KMS-11 (cell line): ENCODE results near the gene C16orf74.

Experiments
- H2AFZ ChIP-seq: fragments of 200-600 bp; sonication (generic); 2 replicates; pipeline ENCODE4 v1.6.1; 2016; ENCODE audit warnings: antibody characterized with exemption, mixed run types, low read depth
- H3K27ac ChIP-seq: fragments of 200-600 bp; sonication (generic); 2 replicates; pipeline ENCODE4 v1.6.1; 2016; ENCODE audit warnings: mild to moderate bottlenecking, mixed run types
- H3K27me3 ChIP-seq: fragments of 200-600 bp; sonication (generic); 2 replicates; pipeline ENCODE4 v1.6.1; 2017; ENCODE audit warnings: mild to moderate bottlenecking, low read depth, mixed run types, moderate library complexity; ENCODE audit not compliant: insufficient read depth
- H3K36me3 ChIP-seq: fragments of 200-600 bp; sonication (generic); 2 replicates; pipeline ENCODE4 v1.6.1; 2017; ENCODE audit warnings: mild to moderate bottlenecking, mixed run types; ENCODE audit not compliant: insufficient read depth
- H3K4me1 ChIP-seq: fragments of 200-600 bp; sonication (generic); 2 replicates; pipeline ENCODE4 v1.6.1; 2016; ENCODE audit warnings: mild to moderate bottlenecking, low read depth, mixed run types; ENCODE audit not compliant: poor library complexity, severe bottlenecking
- H3K4me2 ChIP-seq: fragments of 200-600 bp; sonication (generic); 2 replicates; pipeline ENCODE4 v1.7.0; 2016; ENCODE audit warnings: mild to moderate bottlenecking, mixed run types
- H3K4me3 ChIP-seq: fragments of 200-600 bp; sonication (generic); IDR thresholded peaks from 2 replicates; pipeline ENCODE4 v1.6.1; 2017; ENCODE audit warnings: low read depth, low read length, mixed read lengths; ENCODE audit not compliant: insufficient read depth
- H3K79me2 ChIP-seq: fragments of 200-600 bp; sonication (generic); 2 replicates; pipeline ENCODE4 v1.6.1; 2016; ENCODE audit warnings: low read depth, mixed run types; ENCODE audit not compliant: insufficient read depth
- H3K9ac ChIP-seq: fragments of 200-600 bp; sonication (generic); 2 replicates; pipeline ENCODE4 v1.6.1; 2016; ENCODE audit warnings: mild to moderate bottlenecking, mixed run types
- H4K20me1 ChIP-seq: fragments of 200-600 bp; sonication (generic); 2 replicates; pipeline ENCODE4 v1.6.1; 2016; ENCODE audit warnings: mild to moderate bottlenecking, mixed run types; ENCODE audit not compliant: insufficient read depth
- TF ChIP-seq, protein P1 (sequence below): fragments of 200-600 bp; sonication (generic); conservative IDR thresholded peaks from 2 replicates; pipeline ENCODE4 v1.6.1; 2017; ENCODE audit warnings: low read depth, mild to moderate bottlenecking, antibody characterized with exemption, low read length, moderate library complexity, mixed read lengths

C16orf74 gene

DNA sequence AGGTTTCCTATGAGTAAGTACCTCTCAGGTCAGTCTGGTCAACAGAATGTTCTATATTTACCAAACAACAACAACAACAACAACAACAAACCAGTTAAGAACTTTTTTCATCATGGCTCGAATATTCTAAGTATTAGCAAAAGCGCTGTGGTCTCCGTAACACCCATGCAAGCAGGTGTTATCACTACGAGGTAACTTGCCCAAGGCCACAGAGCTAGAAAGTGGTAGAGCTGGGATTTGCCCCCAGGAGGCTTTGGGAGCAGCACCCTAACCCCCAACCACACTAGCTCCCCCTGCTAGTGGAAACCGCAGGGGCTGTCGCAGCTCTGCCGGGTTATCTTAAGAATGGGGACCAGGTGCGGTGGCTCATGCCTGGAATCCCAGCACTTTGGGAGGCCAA lies 23.9 kb upstream of the C16orf74 start:
- Histone ChIP-seq H4K20me1 (no peaks in the 10 kb centered on the region), H2AFZ (no peak overlapping the region), H3K27ac (no peak overlapping the region), H3K27me3 (no peaks in the 10 kb centered on the region), H3K4me3 (no peak overlapping the region), H3K4me1 (no peaks in the 10 kb centered on the region), H3K36me3 (no peaks in the 10 kb centered on the region), H3K9ac (no peak overlapping the region), H3K4me2 (no peak overlapping the region), H3K79me2 (no peaks in the 10 kb centered on the region)
- TF ChIP-seq, protein P1, sequence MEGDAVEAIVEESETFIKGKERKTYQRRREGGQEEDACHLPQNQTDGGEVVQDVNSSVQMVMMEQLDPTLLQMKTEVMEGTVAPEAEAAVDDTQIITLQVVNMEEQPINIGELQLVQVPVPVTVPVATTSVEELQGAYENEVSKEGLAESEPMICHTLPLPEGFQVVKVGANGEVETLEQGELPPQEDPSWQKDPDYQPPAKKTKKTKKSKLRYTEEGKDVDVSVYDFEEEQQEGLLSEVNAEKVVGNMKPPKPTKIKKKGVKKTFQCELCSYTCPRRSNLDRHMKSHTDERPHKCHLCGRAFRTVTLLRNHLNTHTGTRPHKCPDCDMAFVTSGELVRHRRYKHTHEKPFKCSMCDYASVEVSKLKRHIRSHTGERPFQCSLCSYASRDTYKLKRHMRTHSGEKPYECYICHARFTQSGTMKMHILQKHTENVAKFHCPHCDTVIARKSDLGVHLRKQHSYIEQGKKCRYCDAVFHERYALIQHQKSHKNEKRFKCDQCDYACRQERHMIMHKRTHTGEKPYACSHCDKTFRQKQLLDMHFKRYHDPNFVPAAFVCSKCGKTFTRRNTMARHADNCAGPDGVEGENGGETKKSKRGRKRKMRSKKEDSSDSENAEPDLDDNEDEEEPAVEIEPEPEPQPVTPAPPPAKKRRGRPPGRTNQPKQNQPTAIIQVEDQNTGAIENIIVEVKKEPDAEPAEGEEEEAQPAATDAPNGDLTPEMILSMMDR = no peak

DNA sequence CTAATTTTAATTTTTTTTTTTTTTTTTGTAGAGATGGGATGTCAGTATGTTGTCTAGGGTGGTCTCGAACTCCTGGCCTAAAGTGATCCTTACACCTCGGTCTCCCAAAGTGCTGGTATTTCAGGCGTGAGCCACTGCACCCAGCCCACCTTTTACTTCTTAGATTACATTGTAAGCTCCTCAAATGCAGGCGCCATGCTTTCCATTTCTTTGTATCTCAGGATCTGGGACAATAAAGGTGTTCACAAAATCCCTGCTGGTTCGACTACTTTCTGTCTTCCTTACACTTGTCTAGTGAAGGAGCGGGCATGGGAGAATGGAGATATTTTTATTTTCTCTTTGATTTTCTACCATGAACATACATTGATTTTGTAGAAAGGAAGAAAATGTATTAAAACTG lies 23.2 kb upstream of the C16orf74 start:
- H3K4me3 ChIP-seq = no peak overlapping the region
- no peaks in the 10 kb centered on the region for H3K27me3 ChIP-seq
- H4K20me1 ChIP-seq = no peaks in the 10 kb centered on the region
- no peaks in the 10 kb centered on the region for H3K79me2 ChIP-seq
- no peak overlapping the region for H3K9ac ChIP-seq
- H3K4me2 ChIP-seq = no peak overlapping the region
- no peak overlapping the region for H3K27ac ChIP-seq
- H2AFZ ChIP-seq = no peak overlapping the region
- TF ChIP-seq, protein P1 = no peak
- no peaks in the 10 kb centered on the region for H3K4me1 ChIP-seq
- H3K36me3 ChIP-seq = no peaks in the 10 kb centered on the region

DNA sequence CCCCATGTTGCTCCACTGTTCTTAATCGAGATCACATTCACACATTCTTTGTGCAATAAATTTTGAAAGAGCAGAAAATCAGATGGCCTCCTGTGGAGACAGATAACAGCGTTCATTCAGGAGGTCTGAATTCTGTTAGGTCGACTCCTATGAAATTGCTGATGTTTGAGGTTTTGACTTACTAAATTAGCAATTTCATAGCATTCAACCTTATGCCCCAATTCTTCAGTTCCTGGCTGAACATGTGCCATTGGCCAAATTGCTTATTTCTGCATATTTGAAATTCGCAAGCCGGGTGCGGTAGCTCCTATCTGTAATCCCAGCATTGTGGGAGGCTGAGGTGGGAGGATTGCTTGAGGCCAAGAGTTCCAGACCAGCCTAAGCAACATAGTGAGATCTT lies 22.1 kb upstream of the C16orf74 start:
- H3K4me2 ChIP-seq = no peak overlapping the region
- no peaks in the 10 kb centered on the region for H3K79me2 ChIP-seq
- H3K27me3 ChIP-seq = no peaks in the 10 kb centered on the region
- H4K20me1 ChIP-seq = no peaks in the 10 kb centered on the region
- H3K36me3 ChIP-seq = no peaks in the 10 kb centered on the region
- H3K4me1 ChIP-seq = no peaks in the 10 kb centered on the region
- no peak overlapping the region for H3K9ac ChIP-seq
- H3K27ac ChIP-seq = no peak overlapping the region
- TF ChIP-seq, protein P1 = no peak
- no peak overlapping the region for H2AFZ ChIP-seq
- H3K4me3 ChIP-seq = no peak overlapping the region

DNA sequence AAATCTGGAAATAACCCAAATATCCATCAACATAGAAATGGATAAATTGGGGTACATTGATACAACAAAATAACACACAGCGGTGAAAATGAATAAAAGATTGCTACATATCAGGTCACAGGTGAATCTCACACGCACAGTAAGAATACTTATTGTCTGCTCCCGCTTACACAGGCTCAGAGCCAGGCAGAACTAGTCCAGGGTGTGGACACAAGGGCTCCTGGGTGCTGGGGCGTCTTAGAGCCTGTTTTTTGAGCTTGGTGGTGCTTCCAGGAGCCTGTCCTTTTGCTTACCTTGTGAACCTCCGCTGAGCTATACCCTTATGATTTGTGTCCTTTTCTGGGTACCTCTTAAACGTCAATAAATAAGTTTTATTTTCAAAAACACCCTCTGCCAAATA lies 19.8 kb upstream of the C16orf74 start:
- Histone ChIP-seq H3K36me3 (no peaks in the 10 kb centered on the region), H3K4me1 (no peaks in the 10 kb centered on the region), H4K20me1 (no peaks in the 10 kb centered on the region), H3K4me3 (no peak overlapping the region), H3K27me3 (peaks cover 3% of the 10 kb centered on the region; the same call in 1 of the 2 replicates), H3K4me2 (no peak overlapping the region), H3K9ac (no peak overlapping the region), H3K79me2 (no peaks in the 10 kb centered on the region), H3K27ac (no peak overlapping the region), H2AFZ (no peak overlapping the region)
- TF ChIP-seq, protein P1 = no peak

DNA sequence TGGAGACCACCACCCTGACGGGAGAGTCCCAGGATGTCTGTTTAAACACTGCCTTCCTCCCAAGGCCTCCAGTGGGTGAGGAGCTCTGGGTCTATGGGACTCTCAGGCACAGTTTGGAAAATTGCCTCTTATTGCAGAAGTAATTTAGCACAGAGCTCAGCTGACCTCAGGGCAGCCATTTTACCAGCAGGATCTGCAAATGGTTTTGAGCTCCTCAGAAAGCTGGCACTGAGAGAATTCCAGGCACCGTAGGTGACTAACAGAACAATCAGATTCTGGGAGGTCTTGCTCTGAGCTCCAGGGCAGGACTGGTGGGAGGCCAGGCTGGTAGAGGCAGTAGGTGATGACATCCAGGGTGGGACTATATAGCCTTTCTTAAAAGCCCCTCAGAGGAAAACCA lies 17.3 kb upstream of the C16orf74 start:
- H3K79me2 ChIP-seq = no peaks in the 10 kb centered on the region
- no peaks in the 10 kb centered on the region for H3K36me3 ChIP-seq
- H4K20me1 ChIP-seq = no peaks in the 10 kb centered on the region
- H2AFZ ChIP-seq = no peak overlapping the region
- H3K27ac ChIP-seq = no peak overlapping the region
- no peaks in the 10 kb centered on the region for H3K4me1 ChIP-seq
- no peak overlapping the region for H3K9ac ChIP-seq
- H3K4me2 ChIP-seq = no peak overlapping the region
- TF ChIP-seq, protein P1 = no peak
- H3K27me3 ChIP-seq = peaks cover 10% of the 10 kb centered on the region; the same call in 1 of the 2 replicates
- H3K4me3 ChIP-seq = no peak overlapping the region
